HepG2 (cell line): Measurements from ENCODE around the gene SRP14. TPM values are rescaled to one million over a fixed set of nuclear protein-coding genes. Genes with fewer than 3 reads are reported as not detected.

ENCODE experiments used
- ASH2L ChIP-seq: fragments of 300-600, 200-600 bp; sonication (generic); IDR thresholded peaks from 2 replicates; pipeline ENCODE4 v1.7.0; 2017; ENCODE audit warnings: low read depth, mild to moderate bottlenecking, moderate library complexity, mixed read lengths, low read length; ENCODE audit not compliant: insufficient read length
- CCAR2 ChIP-seq: fragments of 200-400 bp; formaldehyde crosslinking; optimal IDR thresholded peaks from 2 replicates; pipeline ENCODE3; 2018; ENCODE audit warnings: low read depth, mild to moderate bottlenecking, low read length, moderate library complexity
- DMAP1 ChIP-seq: IDR thresholded peaks from 2 replicates; pipeline ENCODE4 v1.6.1; 2016
- ELK4 ChIP-seq: sonication (generic); formaldehyde crosslinking; IDR thresholded peaks from 2 replicates; pipeline ENCODE4 v1.9.0; 2021; ENCODE audit warnings: missing genetic modification reagents, borderline replicate concordance
- FOXM1 ChIP-seq: sonication (generic); formaldehyde crosslinking; IDR thresholded peaks from 2 replicates; pipeline ENCODE4 v1.5.0; 2020; ENCODE audit warnings: missing genetic modification reagents
- IRF9 ChIP-seq: sonication (generic); formaldehyde crosslinking; IDR thresholded peaks from 2 replicates; pipeline ENCODE4 v1.8.0; 2022; ENCODE audit warnings: missing genetic modification reagents, mild to moderate bottlenecking, borderline replicate concordance
- KDM5A ChIP-seq: fragments of 200-600 bp; sonication (generic); IDR thresholded peaks from 2 replicates; pipeline ENCODE4 v1.7.0; 2018; ENCODE audit warnings: antibody characterized with exemption, mild to moderate bottlenecking, low read length, borderline replicate concordance
- MTERF4 ChIP-seq: sonication (generic); formaldehyde crosslinking; IDR thresholded peaks from 2 replicates; pipeline ENCODE4 v1.8.0; 2023; ENCODE audit warnings: mild to moderate bottlenecking, missing genetic modification reagents
- NONO ChIP-seq, 2 experiments: fragments of 450-650 bp in 1 of 2; sonication (generic) in 1 of 2; formaldehyde crosslinking in 1 of 2; IDR thresholded peaks in 1 of 2; conservative IDR thresholded peaks in 1 of 2; 2 replicates each; pipeline versions ENCODE4 v1.6.1 to v1.8.0; 2017 to 2022; ENCODE audit warnings: mild to moderate bottlenecking in 1 of 2, missing genetic modification reagents in 1 of 2, moderate library complexity in 1 of 2
- POLR2A ChIP-seq, 2 experiments: IDR thresholded peaks; 2 replicates each; pipeline ENCODE4 v1.6.1; 2011; ENCODE audit warnings: low read depth in 2 of 2, low read length in 2 of 2, mild to moderate bottlenecking in 1 of 2, moderate library complexity in 1 of 2; ENCODE audit not compliant: insufficient read depth in 1 of 2
- TFE3 ChIP-seq: IDR thresholded peaks from 2 replicates; pipeline ENCODE4 v1.6.1; 2016
- ZBTB8A ChIP-seq: sonication (generic); formaldehyde crosslinking; IDR thresholded peaks from 2 replicates; pipeline ENCODE4 v1.4.0; 2020; ENCODE audit warnings: mild to moderate bottlenecking, low read depth, missing genetic modification reagents, borderline replicate concordance
- ZHX2 ChIP-seq, 2 experiments: sonication (generic) in 1 of 2; formaldehyde crosslinking in 1 of 2; IDR thresholded peaks; 2 replicates each; pipeline versions ENCODE4 v1.6.1 to v1.9.0; 2014 to 2022; ENCODE audit warnings: antibody characterized with exemption in 1 of 2, borderline replicate concordance in 1 of 2, inconsistent platforms in 1 of 2, low read depth in 1 of 2, missing genetic modification reagents in 1 of 2
- ZNF3 ChIP-seq: IDR thresholded peaks from 2 replicates; pipeline ENCODE4 v1.7.0; 2017; ENCODE audit warnings: inconsistent platforms
- ZNF331 ChIP-seq: sonication (generic); formaldehyde crosslinking; IDR thresholded peaks from 2 replicates; pipeline ENCODE4 v1.4.0; 2020; ENCODE audit warnings: missing genetic modification reagents
- ZNF33B ChIP-seq: sonication (generic); formaldehyde crosslinking; IDR thresholded peaks from 2 replicates; pipeline ENCODE4 v1.5.1; 2020; ENCODE audit warnings: mild to moderate bottlenecking, missing genetic modification reagents
- ZNF552 ChIP-seq: sonication (generic); formaldehyde crosslinking; IDR thresholded peaks from 2 replicates; pipeline ENCODE4 v1.9.0; 2022; ENCODE audit warnings: missing genetic modification reagents, mild to moderate bottlenecking, borderline replicate concordance
- ZNF570 ChIP-seq: sonication (generic); formaldehyde crosslinking; IDR thresholded peaks from 2 replicates; pipeline ENCODE4 v1.4.0; 2020; ENCODE audit warnings: mild to moderate bottlenecking, missing genetic modification reagents, borderline replicate concordance
- polyA plus RNA-seq, 8 experiments: library from polyadenylated mRNA; depleted of rRNA in 3 of 8; stranded (reverse) in 7 of 8; unstranded in 1 of 8; fragments of >200 nt; fragmentation: Illumina TruSeq in 4 of 8; extraction: Trizol in 4 of 8; gene quantifications; 2 replicates each; pipeline versions ENCODE4 v1.2.1 to v1.2.3, GENCODE V29; 2011 to 2016; ENCODE audit warnings: low read depth in 4 of 8, missing spikeins in 1 of 8, mixed read lengths in 1 of 8; ENCODE audit not compliant: insufficient read depth in 1 of 8
- total RNA-seq, 5 experiments: library from RNA; depleted of rRNA; stranded (reverse); fragments of >200 nt; fragmentation: Illumina TruSeq; extraction: Trizol; gene quantifications; 2 replicates each; pipeline ENCODE4 v1.2.3, GENCODE V29; 2016; ENCODE audit warnings: low read depth in 1 of 5
- TF ChIP-seq, protein P1 (sequence below): sonication (generic); formaldehyde crosslinking; IDR thresholded peaks from 2 replicates; pipeline ENCODE4 v1.4.0; 2020; ENCODE audit warnings: mild to moderate bottlenecking, missing genetic modification reagents

SRP14 gene
- total and polyA plus RNA-seq, 2 of the 13 experiments (the other 11 are each of a cell fraction or from before 2014, with no cell fraction given) = 208 to 356 TPM

GRCh38 chr15:40040770-40041169 is 1.8 kb upstream of the SRP14 start (continued):
- no peak for TF ChIP-seq ZBTB8A (CRISPR knock-in tag)
- no peak for TF ChIP-seq ZNF331
- TF ChIP-seq ASH2L = no peak
- TF ChIP-seq NONO (IDR thresholded peaks at IDR 0.05) = no peak
- TF ChIP-seq NONO (CRISPR knock-in tag; conservative IDR thresholded peaks at IDR 0.05) = no peak
- TF ChIP-seq ELK4 = no peak
- no peak for TF ChIP-seq MTERF4 (CRISPR knock-in tag)
- no peak for TF ChIP-seq KDM5A
- TF ChIP-seq IRF9 (CRISPR knock-in tag) = no peak
- no peak for TF ChIP-seq DMAP1
- no peak for TF ChIP-seq ZNF570 (CRISPR knock-in tag)
- TF ChIP-seq, protein P1, sequence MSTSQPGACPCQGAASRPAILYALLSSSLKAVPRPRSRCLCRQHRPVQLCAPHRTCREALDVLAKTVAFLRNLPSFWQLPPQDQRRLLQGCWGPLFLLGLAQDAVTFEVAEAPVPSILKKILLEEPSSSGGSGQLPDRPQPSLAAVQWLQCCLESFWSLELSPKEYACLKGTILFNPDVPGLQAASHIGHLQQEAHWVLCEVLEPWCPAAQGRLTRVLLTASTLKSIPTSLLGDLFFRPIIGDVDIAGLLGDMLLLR (CRISPR knock-in tag) = no peak
- no peak for TF ChIP-seq FOXM1 (CRISPR knock-in tag)
- TF ChIP-seq POLR2A (IDR thresholded peaks at IDR 0.05; ENCODE audit: insufficient read depth in 1 of 2, low read depth in 2 of 2, low read length in 2 of 2) = 0 out of 4 replicates have a peak, but pooled peaks of 1 of the 2 experiments have one; percentile 20
- TF ChIP-seq ZNF3 (CRISPR knock-in tag) = no peak
- no peak for TF ChIP-seq CCAR2
- no peak for TF ChIP-seq ZNF552 (CRISPR knock-in tag)
- peak; percentile 73 for TF ChIP-seq TFE3 (CRISPR knock-in tag)
- TF ChIP-seq ZNF33B = no peak
- TF ChIP-seq ZHX2 (IDR thresholded peaks at IDR 0.05; ENCODE audit: low read depth) = no peak
- TF ChIP-seq ZHX2 (CRISPR knock-in tag; IDR thresholded peaks at IDR 0.05; ENCODE audit: borderline replicate concordance) = no peak
